H1 (cell line): Measurements from ENCODE around the gene SGCD. TPM values are rescaled to one million over a fixed set of nuclear protein-coding genes. Genes with fewer than 3 reads are reported as not detected.

Source experiments
- CTCF ChIA-PET: fragments of 300-600 bp; sonication (Branson Sonifier 250); formaldehyde crosslinking; loops from one replicate; lab custom pipeline; 2021; ENCODE audit not compliant: partially characterized antibody; lab: Charles Lee
- POLR2A ChIA-PET: fragments of 300-600 bp; sonication (Branson Sonifier 250); formaldehyde crosslinking; loops from one replicate; lab custom pipeline; 2021; ENCODE audit warnings: inconsistent platforms; ENCODE audit not compliant: partially characterized antibody; lab: Charles Lee
- DNase-seq, 2 experiments: peaks; one replicate each; pipeline versions ENCODE4 v3.0.0 to v3.0.0-alpha.2; 2010 to 2022; ENCODE audit warnings: low spot score in 2 of 2, low read depth in 1 of 2, mixed read lengths in 1 of 2
- FAIRE-seq: peaks from 2 replicates; lab custom pipeline; 2011; peaks lifted over from hg19 to GRCh38; lab: Jason Lieb, UNC
- H2AFZ ChIP-seq: 2 replicates; pipeline ENCODE4 v1.8.1; 2012; ENCODE audit warnings: low read length, inconsistent platforms
- H2AK5ac ChIP-seq: 2 replicates; pipeline ENCODE4 v1.6.1; 2013; ENCODE audit warnings: low read depth, low read length
- H2BK120ac ChIP-seq: replicated peaks from 2 replicates; pipeline ENCODE3; 2013; ENCODE audit warnings: low read depth, low read length, inconsistent platforms
- H2BK12ac ChIP-seq: 2 replicates; pipeline ENCODE4 v1.6.1; 2013; ENCODE audit warnings: low read depth, low read length
- H2BK15ac ChIP-seq: 2 replicates; pipeline ENCODE4 v1.6.1; 2013; ENCODE audit warnings: low read length
- H2BK20ac ChIP-seq: 2 replicates; pipeline ENCODE4 v1.6.1; 2013; ENCODE audit warnings: low read length
- H2BK5ac ChIP-seq: 2 replicates; pipeline ENCODE4 v1.6.1; 2013; ENCODE audit warnings: low read depth, low read length
- H3K14ac ChIP-seq: 2 replicates; pipeline ENCODE4 v1.6.1; 2013; ENCODE audit warnings: inconsistent platforms; ENCODE audit not compliant: insufficient read length
- H3K18ac ChIP-seq: 2 replicates; pipeline ENCODE4 v1.6.1; 2013; ENCODE audit warnings: low read length; ENCODE audit errors: extremely low read depth
- H3K23ac ChIP-seq: 2 replicates; pipeline ENCODE4 v1.6.1; 2013; ENCODE audit warnings: inconsistent platforms; ENCODE audit not compliant: insufficient read length
- H3K23me2 ChIP-seq: 2 replicates; pipeline ENCODE4 v1.6.1; 2013; ENCODE audit warnings: low read depth, low read length
- H3K27ac ChIP-seq: 2 replicates; pipeline ENCODE4 v1.6.1; 2011; ENCODE audit warnings: low read depth, low read length, inconsistent platforms
- H3K27me3 ChIP-seq, 4 experiments: replicated peaks in 1 of 4; 1 replicate in 1 of 4; 2 replicates in 3 of 4; pipeline versions ENCODE4 v1.6.1 to v1.8.1; 2011 to 2013; ENCODE audit warnings: low read length in 3 of 4, mild to moderate bottlenecking in 3 of 4, inconsistent platforms in 2 of 4, mixed read lengths in 2 of 4, moderate library complexity in 1 of 4; ENCODE audit not compliant: control insufficient read depth in 3 of 4, insufficient read depth in 3 of 4; ENCODE audit errors: extremely low read depth in 1 of 4
- H3K36me3 ChIP-seq, 4 experiments: 2 replicates each; pipeline versions ENCODE4 v1.6.1 to v1.8.1; 2011 to 2013; ENCODE audit warnings: mild to moderate bottlenecking in 4 of 4, low read length in 3 of 4, moderate library complexity in 2 of 4, control low read depth in 1 of 4, inconsistent platforms in 1 of 4; ENCODE audit not compliant: insufficient read depth in 4 of 4, control insufficient read depth in 2 of 4
- H3K4ac ChIP-seq: replicated peaks from 2 replicates; pipeline ENCODE3; 2013; ENCODE audit warnings: low read length, low read depth, mixed read lengths, inconsistent platforms; ENCODE audit not compliant: insufficient read length
- H3K4me1 ChIP-seq, 4 experiments: replicated peaks in 1 of 4; 1 replicate in 1 of 4; 2 replicates in 3 of 4; pipeline versions ENCODE4 v1.6.1 to v1.8.1; 2011 to 2013; ENCODE audit warnings: low read length in 3 of 4, inconsistent platforms in 2 of 4, mixed read lengths in 1 of 4; ENCODE audit not compliant: insufficient read depth in 4 of 4, control insufficient read depth in 3 of 4
- H3K4me2 ChIP-seq, 2 experiments: 2 replicates each; pipeline versions ENCODE4 v1.6.1 to v1.8.1; 2011 to 2013; ENCODE audit warnings: low read depth in 2 of 2, low read length in 2 of 2, control low read depth in 1 of 2, inconsistent platforms in 1 of 2, mild to moderate bottlenecking in 1 of 2; ENCODE audit not compliant: insufficient read depth in 1 of 2
- H3K4me3 ChIP-seq, 4 experiments: fragments of 200-600, 300-600 bp in 1 of 4; sonication (generic), shearing (Covaris generic), sonication (Bioruptor Twin) in 1 of 4; 2 replicates each; pipeline versions ENCODE4 v1.5.1 to v1.8.1; 2011 to 2016; ENCODE audit warnings: low read length in 4 of 4, low read depth in 3 of 4, control low read depth in 2 of 4, inconsistent platforms in 2 of 4, mild to moderate bottlenecking in 2 of 4, mixed read lengths in 1 of 4, moderate library complexity in 1 of 4; ENCODE audit not compliant: insufficient read depth in 2 of 4; ENCODE audit errors: extremely low read depth in 1 of 4
- H3K56ac ChIP-seq: replicated peaks from 2 replicates; pipeline ENCODE3; 2013; ENCODE audit warnings: low read depth, mild to moderate bottlenecking, mixed read lengths, low read length, inconsistent platforms; ENCODE audit not compliant: insufficient read length
- H3K79me1 ChIP-seq: 2 replicates; pipeline ENCODE4 v1.6.1; 2013; ENCODE audit warnings: low read depth, low read length, control low read depth
- H3K79me2 ChIP-seq, 2 experiments: 2 replicates each; pipeline versions ENCODE4 v1.6.1 to v1.8.1; 2012 to 2013; ENCODE audit warnings: low read length in 2 of 2, mild to moderate bottlenecking in 2 of 2, inconsistent platforms in 1 of 2; ENCODE audit not compliant: insufficient read depth in 2 of 2, control insufficient read depth in 1 of 2
- H3K9ac ChIP-seq, 4 experiments: replicated peaks in 1 of 4; 1 replicate in 1 of 4; 2 replicates in 3 of 4; pipeline versions ENCODE4 v1.6.1 to v1.8.1; 2011 to 2013; ENCODE audit warnings: low read depth in 3 of 4, low read length in 3 of 4, control low read depth in 2 of 4, mild to moderate bottlenecking in 2 of 4, moderate library complexity in 2 of 4, inconsistent platforms in 1 of 4; ENCODE audit errors: extremely low read depth in 1 of 4
- H3K9me3 ChIP-seq, 2 experiments: 2 replicates each; pipeline versions ENCODE4 v1.6.1 to v1.8.1; 2012 to 2013; ENCODE audit warnings: mild to moderate bottlenecking in 2 of 2, moderate library complexity in 2 of 2, control low read depth in 1 of 2, inconsistent platforms in 1 of 2, low read depth in 1 of 2, low read length in 1 of 2, mixed read lengths in 1 of 2; ENCODE audit not compliant: insufficient read depth in 2 of 2
- H4K20me1 ChIP-seq, 2 experiments: replicated peaks in 1 of 2; 2 replicates each; pipeline versions ENCODE3 to v1.8.1; 2011 to 2013; ENCODE audit warnings: inconsistent platforms in 2 of 2, low read length in 2 of 2, mild to moderate bottlenecking in 1 of 2; ENCODE audit not compliant: insufficient read depth in 2 of 2, control insufficient read depth in 1 of 2
- H4K5ac ChIP-seq: 2 replicates; pipeline ENCODE4 v1.6.1; 2013; ENCODE audit warnings: low read length, low read depth, mixed read lengths, inconsistent platforms; ENCODE audit not compliant: insufficient read length
- H4K8ac ChIP-seq: 2 replicates; pipeline ENCODE4 v1.8.0; 2013; ENCODE audit warnings: mild to moderate bottlenecking, moderate library complexity, low read length, inconsistent platforms; ENCODE audit not compliant: insufficient read depth; ENCODE audit errors: extremely low read depth
- H4K91ac ChIP-seq: replicated peaks from 2 replicates; pipeline ENCODE3; 2013; ENCODE audit warnings: low read length, mixed read lengths, inconsistent platforms; ENCODE audit not compliant: insufficient read length
- BRCA1 ChIP-seq: IDR thresholded peaks from 2 replicates; pipeline ENCODE4 v1.6.1; 2012; ENCODE audit warnings: low read depth, low read length, improper control_type of control experiment
- CTCF ChIP-seq, 3 experiments: IDR thresholded peaks; 1 replicate in 2 of 3; 2 replicates in 1 of 3; pipeline versions ENCODE4 v1.5.1 to v1.6.1; 2011; ENCODE audit warnings: low read length in 3 of 3, mild to moderate bottlenecking in 3 of 3, inconsistent platforms in 2 of 3, low read depth in 1 of 3, moderate library complexity in 1 of 3; ENCODE audit not compliant: insufficient read depth in 1 of 3; ENCODE audit errors: control extremely low read depth in 1 of 3
- E2F6 ChIP-seq: IDR thresholded peaks from 2 replicates; pipeline ENCODE4 v1.6.1; 2012; ENCODE audit warnings: inconsistent platforms
- GTF2F1 ChIP-seq: IDR thresholded peaks from 2 replicates; pipeline ENCODE4 v1.6.1; 2012; ENCODE audit warnings: low read depth, low read length, improper control_type of control experiment, borderline replicate concordance
- HDAC2 ChIP-seq, 2 experiments: fragments of 300-600 bp in 1 of 2; sonication (generic) in 1 of 2; IDR thresholded peaks; 2 replicates each; pipeline ENCODE4 v1.6.1; 2011 to 2012; ENCODE audit warnings: low read depth in 2 of 2, low read length in 2 of 2, mild to moderate bottlenecking in 2 of 2, moderate library complexity in 2 of 2, borderline replicate concordance in 1 of 2, inconsistent platforms in 1 of 2
- KDM1A ChIP-seq: fragments of 200-600, 300-600 bp; sonication (generic); IDR thresholded peaks from 2 replicates; pipeline ENCODE4 v1.7.1; 2016; ENCODE audit warnings: mild to moderate bottlenecking, low read length, borderline replicate concordance
- NRF1 ChIP-seq: IDR thresholded peaks from 2 replicates; pipeline ENCODE4 v1.6.1; 2011; ENCODE audit warnings: mild to moderate bottlenecking, low read depth, low read length, improper control_type of control experiment
- RXRA ChIP-seq: IDR thresholded peaks from 2 replicates; pipeline ENCODE4 v1.6.1; 2011; ENCODE audit warnings: low read depth, mild to moderate bottlenecking, low read length, moderate library complexity; ENCODE audit not compliant: insufficient read depth
- TEAD4 ChIP-seq: IDR thresholded peaks from 2 replicates; pipeline ENCODE4 v1.6.1; 2012; ENCODE audit warnings: low read depth, low read length, inconsistent platforms, mixed read lengths
- WGBS, 2 experiments: shearing (Covaris generic) in 1 of 2; methylation state at CpG; one replicate each; pipeline versions ENCODE4 v1.1.6 to v1.1.7; 2013 to 2015; ENCODE audit warnings: low lambda C conversion rate in 2 of 2, mixed read lengths in 2 of 2, inconsistent platforms in 1 of 2, low coverage in 1 of 2, missing lambda C conversion rate in 1 of 2; ENCODE audit not compliant: insufficient replicate concordance in 2 of 2, insufficient coverage in 1 of 2, insufficient read length in 1 of 2; ENCODE audit errors: extremely low coverage in 1 of 2, missing lambda C conversion rate in 1 of 2; 5-methylcytosine and 5-hydroxymethylcytosine counted together
- polyA plus RNA-seq, 7 experiments: library from polyadenylated mRNA; depleted of rRNA in 3 of 7; stranded (reverse) in 5 of 7; unstranded in 2 of 7; fragments of >200 nt in 5 of 7; fragments of 200-250 nt in 2 of 7; gene quantifications; 1 replicate in 5 of 7; 2 replicates in 1 of 7; 4 replicates in 1 of 7; pipeline versions ENCODE4 v1.2.1 to v1.2.3, GENCODE V29; 2011 to 2013; ENCODE audit warnings: missing spikeins in 2 of 7, mixed read lengths in 2 of 7
- total RNA-seq: library from RNA; stranded (reverse); fragmentation: NEBNext Ultra II Directional; extraction: Animal tissue kit (Norgen Biotek cat#: 25700); gene quantifications from 2 replicates; pipeline ENCODE4 v1.2.1, GENCODE V29; 2021

SGCD gene
- total and polyA plus RNA-seq, 2 of the 8 experiments (the other 6 are each of a cell fraction or from before 2014, with no cell fraction given) = 0.04 to 0.08 TPM

GRCh38 chr5:156312897-156313694, 13.9 kb upstream of the SGCD start:
- 88% methylated on average over 2 of the region's 2 CpGs; no CpG with 5 or more reads in 1 of the 2 experiments for WGBS, 2 experiments
- Histone ChIP-seq H3K9me3 (no peaks in the 10 kb centered on the region), H3K9ac (no peak overlapping the region), H4K5ac (no peak overlapping the region), H3K18ac (no peak overlapping the region), H4K8ac (no peak overlapping the region), H2BK12ac (no peak overlapping the region), H3K27ac (no peak overlapping the region), H3K4ac (no peak overlapping the region), H3K79me1 (no peaks in the 10 kb centered on the region), H2BK5ac (no peak overlapping the region), H3K79me2 (no peaks in the 10 kb centered on the region), H2BK15ac (no peak overlapping the region), H4K20me1 (no peaks in the 10 kb centered on the region), H3K4me3 (no peak overlapping the region), H3K36me3 (no peaks in the 10 kb centered on the region), H2BK20ac (no peak overlapping the region), H3K4me2 (no peak overlapping the region), H2AFZ (no peak overlapping the region), H3K27me3 (no peaks in the 10 kb centered on the region), H3K56ac (no peak overlapping the region), H4K91ac (no peak overlapping the region), H3K14ac (no peak overlapping the region), H3K23ac (no peak overlapping the region), H3K4me1 (no peaks in the 10 kb centered on the region), H2AK5ac (no peak overlapping the region), H3K23me2 (no peaks in the 10 kb centered on the region), H2BK120ac (no peak overlapping the region)
- POLR2A ChIA-PET = no interaction called here
- no peak for FAIRE-seq
- no peak for DNase-seq
- CTCF ChIA-PET = interaction anchor here (1.2 to 1.9 kb wide), 3 partner anchors 10 to 14 kb away, joined by 3 to 7 read pairs (median 3); partner anchors contain the start of gene SGCD
- TF ChIP-seq KDM1A = no peak
- TF ChIP-seq NRF1 = no peak
- TF ChIP-seq BRCA1 = no peak
- no peak for TF ChIP-seq RXRA
- TF ChIP-seq GTF2F1 = no peak
- no peak for TF ChIP-seq HDAC2 (IDR thresholded peaks at IDR 0.05; ENCODE audit: borderline replicate concordance in 1 of 2, low read depth in 2 of 2, low read length in 2 of 2)
- TF ChIP-seq E2F6 = no peak
- no peak for TF ChIP-seq CTCF (IDR thresholded peaks at IDR 0.05; ENCODE audit: control extremely low read depth in 1 of 3, insufficient read depth in 1 of 3, low read depth in 1 of 3, low read length in 3 of 3)
- no peak for TF ChIP-seq TEAD4
